GM19328 (cell line): Measurements from ENCODE around the gene GALNT18.

ENCODE experiments used
- ATAC-seq: cut with Tn5 transposase; IDR thresholded peaks from one replicate; pipeline ENCODE4 v1.9.1; 2021; ENCODE audit warnings: mild to moderate bottlenecking, moderate library complexity; ENCODE audit not compliant: unreplicated experiment

The GALNT18 gene

DNA sequence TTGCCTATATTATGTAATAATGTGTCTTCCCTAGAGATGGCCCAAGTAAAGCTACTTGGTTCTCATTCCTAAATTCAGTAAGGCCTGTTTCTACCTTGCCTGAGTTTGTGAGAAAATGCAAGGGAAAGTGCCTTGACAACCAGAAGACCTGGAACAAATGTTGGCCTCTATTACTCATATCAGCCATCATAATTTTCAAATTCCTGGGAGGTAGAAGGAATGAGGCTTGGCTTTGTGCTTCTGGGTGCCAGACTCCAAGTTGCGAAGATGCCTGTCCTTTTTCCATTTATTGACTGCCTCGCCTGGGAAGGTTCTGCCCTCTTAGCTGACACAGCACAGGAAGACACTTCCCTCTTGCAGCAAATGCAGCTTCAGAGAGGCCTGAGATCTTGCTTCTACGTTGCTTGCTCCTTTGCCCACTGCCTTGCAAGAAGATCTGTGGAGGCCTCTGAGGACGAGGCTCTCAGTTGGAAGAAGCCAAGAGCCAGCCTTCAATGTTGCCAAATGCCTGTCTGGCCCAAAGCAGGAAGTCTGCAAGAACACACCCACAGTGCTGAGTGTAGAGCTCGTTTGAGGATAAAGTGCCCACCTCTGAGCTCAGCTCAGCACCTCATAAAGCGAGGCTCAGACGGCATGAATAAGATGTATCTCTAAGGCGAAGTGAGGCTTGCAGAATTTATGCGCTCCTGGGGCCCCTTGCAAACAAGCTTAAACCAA is 120.1 kb downstream of the GALNT18 start:
- ATAC-seq, result no peak

DNA sequence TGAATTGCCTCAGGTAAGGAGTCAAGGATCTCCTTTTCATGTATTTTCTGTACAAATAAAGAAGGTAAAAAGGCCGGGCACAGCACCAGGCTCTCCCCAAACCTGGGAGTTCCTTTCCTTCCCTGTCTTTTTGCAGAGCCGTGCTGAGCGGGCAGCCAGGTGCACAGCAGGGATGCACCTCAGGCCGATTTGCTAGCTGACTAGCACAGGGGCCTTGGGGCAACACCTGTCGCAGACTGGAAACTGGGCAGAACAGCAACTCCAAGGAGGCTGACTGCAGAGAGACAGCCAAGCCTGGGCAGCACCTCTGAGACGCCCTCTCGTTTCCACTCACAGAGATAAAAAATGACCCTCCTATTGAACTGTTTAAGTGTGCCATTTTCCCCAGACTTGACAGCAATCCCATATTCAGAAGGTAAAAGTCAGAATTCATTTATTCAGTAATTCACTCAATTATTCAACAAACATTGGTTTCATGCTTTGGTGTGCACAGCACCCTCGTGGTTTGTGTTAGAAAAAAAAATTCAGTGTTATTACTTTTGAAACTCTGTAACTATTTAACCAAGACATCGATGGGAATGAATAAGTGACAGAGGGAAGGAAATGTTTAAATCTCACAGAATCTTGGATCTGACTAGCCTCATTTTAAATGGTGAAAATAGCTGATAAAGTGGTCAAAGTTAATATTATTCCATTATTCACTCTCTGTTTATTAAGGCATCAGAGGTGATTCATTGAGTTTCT is 120.9 kb downstream of the GALNT18 start:
- ATAC-seq, result no peak

DNA sequence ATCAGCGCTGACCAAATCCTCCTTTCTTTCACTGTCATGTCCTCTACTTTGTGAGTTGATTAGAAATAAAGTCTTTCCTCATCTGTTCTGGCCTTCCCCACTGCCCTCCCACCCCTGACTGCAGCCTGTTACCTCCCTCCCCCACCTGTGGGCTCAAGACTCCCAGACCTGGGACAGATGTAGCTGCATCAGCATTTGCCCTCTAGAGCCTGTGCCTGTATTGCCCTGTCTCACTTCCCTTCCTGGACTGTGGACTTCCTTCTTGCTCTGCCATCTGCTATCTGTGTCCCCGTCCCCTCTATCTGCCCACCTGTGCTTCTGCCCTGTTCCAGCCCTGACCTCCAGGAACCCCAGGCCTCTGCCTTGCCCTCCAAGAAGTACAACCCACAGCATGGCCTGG is 122.5 kb downstream of the GALNT18 start:
- ATAC-seq, result no peak

DNA sequence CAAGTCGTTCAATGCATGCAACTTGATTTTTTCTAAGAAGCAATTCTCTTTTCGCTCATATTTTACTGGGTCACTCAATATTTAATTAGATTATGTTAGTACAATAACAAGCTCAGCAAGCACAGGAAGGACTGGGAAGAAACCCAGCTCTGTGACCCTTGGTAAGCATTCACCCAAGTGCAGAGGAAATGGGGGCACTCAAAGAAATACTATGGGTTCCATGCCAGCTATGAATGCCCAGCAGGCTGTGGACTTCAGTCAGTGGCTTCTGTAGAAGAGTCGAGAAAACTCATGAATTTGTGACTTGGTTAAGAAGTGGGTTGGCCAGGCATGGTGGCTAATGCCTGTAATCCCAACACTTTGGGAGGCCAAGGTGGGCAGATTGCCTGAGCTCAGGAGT is 123.6 kb downstream of the GALNT18 start:
- no peak for ATAC-seq

DNA sequence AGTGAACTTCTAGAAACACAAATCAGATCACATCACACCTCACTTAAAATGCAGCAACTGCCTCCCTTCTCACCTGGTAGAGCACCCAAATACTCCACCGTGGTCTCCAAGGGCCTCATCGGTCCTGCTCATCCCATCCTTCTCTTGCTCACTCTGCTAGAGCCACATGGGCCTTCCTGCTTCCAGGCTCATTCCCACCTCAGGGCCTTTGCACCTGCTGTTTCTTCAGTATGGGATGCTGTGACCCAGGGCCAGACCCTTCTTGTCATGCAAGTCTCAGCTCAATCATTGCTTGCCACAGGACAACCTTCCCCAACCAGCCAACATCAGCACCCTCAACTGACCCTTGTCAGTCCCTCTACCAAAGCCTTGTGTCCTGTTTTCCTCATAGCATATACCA is 124.9 kb downstream of the GALNT18 start:
- ATAC-seq, result no peak

DNA sequence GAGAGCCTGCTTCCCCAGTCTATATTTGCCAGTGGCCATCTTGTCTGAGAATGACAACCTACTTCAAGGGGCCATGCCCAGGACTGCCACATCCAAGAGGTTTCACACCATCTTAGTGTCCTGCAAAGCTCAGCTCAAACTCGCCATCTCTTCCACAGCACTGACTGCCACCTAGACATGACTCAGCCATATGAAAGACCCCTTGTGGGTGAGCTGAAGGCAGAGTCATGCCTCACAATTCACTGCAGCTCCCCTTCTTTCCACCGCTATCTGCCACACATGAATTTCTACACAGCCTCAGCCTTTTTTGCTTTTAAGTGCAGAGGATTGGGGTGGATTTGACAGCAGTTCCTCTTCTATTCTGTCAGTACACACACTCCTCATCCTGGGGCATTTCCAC is 127.5 kb downstream of the GALNT18 start:
- no peak for ATAC-seq

DNA sequence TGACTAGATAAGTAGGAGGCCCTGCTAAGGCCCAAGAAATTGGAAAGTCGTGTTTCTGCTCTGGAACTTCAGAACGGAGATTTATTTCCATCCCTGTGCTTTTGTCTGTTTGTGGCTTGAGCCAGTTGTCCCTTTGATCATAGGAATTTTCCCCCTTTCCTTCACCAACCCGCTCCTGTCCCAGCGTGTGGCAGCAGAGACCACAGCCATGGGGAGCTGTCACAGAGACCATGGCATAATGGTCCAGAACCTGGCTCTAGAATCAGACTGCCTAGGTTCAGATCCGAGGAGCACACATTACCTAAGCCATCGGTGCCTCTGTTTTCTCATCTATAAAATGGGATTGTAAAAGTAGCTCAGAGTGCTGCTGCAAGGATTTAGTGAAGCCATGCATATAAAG is 128.1 kb downstream of the GALNT18 start:
- no peak for ATAC-seq

DNA sequence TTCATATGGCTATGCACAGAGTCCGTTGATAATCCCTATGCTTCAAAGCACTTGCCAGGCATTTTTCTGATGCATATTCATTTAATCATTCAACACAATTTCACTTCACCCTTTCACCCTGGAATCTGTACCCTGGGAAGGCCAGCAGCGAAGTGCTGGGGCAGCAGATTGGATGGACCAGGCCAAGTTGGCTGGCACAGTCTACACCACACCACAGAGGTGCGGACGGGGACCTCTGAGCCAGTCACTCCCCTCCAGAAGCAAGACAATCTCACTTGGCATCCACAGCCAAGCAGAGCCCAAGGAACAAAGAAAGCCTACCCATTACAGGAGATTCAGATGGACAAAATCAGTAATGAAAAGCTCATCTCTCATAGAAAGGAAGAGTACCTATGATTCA is 130.2 kb downstream of the GALNT18 start:
- ATAC-seq, result no peak

DNA sequence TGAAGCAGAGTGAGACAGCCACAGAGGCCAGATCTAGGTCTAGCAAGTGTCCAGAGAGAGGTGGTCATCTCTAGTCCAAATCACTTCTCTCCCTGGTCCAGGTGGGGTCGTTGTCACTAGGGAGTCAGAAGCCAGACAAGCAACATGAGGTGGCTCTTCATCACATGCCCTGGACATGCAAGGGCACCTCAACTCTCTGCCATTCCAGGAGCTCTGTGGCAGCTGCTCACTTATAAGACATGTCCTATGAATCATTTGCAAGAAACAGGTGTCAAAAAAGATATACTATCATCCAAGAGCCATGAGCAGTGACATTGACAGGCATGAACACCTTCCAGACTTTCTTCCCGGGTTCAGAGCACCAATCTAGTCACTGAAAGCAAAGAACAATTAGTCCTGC is 130.8 kb downstream of the GALNT18 start:
- ATAC-seq, result no peak

DNA sequence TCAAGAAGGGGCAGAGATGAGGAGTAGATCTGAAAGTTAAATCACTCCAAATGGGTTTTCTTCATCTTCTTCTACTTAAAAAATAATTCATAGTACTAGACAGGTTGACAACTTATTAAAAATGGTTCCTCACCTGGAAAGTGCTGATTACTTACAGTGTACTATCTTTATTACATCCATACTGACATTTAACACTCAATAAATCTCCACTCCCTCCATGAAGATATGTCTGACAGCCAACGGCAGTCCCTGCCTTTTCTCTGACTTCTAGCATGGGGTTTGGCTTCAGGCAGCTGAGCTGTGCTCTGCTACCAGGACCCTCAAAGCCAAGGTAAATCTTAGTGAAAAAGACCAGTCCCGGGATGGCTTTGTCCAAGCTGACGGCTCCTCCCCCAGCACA is 135.4 kb downstream of the GALNT18 start:
- no peak for ATAC-seq

DNA sequence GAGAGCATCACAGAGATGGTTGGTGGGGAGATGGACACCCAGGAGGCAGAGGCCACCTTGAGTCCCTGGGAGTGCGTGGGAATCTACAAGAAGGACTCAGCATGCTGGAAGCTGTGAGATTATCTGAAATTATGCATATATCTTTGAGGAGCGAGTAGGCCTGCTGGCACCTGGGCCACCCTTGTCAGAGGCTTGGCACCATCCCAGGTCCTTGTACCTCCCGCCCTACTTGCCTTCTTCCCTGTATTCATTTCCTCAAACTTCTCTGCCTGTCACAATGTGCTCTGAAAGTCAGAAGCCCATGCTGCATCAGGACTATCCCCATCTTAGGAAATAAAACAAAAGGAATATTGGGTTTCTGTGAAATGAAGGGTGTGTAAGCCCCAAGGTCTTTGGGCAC is 135.8 kb downstream of the GALNT18 start:
- no peak for ATAC-seq

DNA sequence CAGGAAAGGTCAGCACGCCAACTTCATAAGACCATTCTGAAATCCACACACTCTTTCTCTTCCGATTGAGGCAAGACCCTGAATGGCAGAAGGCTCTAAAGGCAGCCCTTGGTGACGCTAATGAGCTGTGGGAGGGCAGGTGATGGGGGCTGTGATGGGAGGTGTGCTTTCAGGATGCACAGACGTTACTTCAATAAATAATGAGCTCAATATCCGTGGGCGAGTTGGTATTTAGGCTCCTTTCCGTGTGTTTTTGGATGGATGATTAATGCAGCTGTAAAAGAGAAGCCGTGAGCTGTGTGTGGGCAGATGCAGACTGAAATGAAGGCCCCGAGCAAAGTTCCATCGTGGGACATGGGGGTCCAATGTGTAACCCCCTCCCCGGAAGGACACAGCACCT is 138.2 kb downstream of the GALNT18 start:
- ATAC-seq, result no peak

DNA sequence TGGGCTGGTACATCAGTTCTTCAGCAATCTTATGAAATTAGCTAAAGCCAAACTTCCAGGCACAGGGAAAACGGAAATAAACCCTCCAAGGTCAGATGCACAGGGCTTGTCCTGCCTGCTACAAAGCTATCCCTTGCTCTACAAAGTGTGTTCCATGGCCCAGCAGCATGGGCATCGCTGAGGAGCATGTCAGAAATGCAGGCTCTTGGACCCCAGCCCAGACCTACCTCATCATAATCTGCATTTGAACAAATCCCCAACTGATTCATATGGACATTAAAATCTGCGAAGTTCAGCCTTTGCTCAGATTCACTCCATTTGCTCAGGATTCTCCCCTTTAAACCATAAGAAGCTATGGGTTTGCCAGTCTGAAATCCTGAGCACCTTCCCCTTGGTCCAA is 139.1 kb downstream of the GALNT18 start:
- ATAC-seq, result no peak

DNA sequence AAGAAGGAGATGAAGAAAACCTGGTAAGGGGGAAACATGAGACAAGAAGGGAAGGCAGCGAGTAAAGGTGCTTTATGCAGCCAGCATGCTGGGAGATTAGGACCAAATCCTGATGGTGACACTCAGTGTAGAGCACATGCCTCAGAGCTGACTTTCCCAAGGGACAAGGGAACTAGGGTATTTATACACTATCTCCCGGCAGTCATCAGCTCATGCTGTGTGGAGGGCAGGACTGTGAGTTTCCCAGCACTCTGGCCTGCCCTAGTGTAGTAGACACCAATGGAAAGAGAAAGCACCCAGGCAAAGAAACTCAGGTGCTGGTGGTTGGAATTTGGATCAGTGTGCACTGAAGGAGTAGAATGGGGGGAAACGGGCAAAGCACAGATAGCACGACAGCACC is 140.4 kb downstream of the GALNT18 start:
- ATAC-seq, result no peak

DNA sequence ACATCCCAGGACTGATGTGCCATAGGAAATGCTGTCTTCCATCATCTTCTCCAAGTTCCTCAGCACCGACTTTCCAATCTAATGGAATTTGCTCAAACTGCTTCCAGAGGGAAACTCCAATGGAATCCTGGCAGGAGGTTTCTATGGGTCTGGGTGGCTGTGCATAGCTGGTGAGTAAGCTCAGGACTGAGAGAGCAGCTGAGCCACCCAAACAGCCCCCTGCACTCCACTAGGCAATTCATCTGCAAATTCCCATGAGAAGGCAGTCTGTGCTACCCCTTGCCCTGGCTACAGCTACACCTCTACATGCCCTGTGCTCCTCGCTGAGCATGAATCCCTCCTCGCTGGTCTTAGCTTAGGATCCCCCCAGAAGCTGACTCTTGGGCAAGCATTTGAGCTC is 140.8 kb downstream of the GALNT18 start:
- ATAC-seq, result no peak

DNA sequence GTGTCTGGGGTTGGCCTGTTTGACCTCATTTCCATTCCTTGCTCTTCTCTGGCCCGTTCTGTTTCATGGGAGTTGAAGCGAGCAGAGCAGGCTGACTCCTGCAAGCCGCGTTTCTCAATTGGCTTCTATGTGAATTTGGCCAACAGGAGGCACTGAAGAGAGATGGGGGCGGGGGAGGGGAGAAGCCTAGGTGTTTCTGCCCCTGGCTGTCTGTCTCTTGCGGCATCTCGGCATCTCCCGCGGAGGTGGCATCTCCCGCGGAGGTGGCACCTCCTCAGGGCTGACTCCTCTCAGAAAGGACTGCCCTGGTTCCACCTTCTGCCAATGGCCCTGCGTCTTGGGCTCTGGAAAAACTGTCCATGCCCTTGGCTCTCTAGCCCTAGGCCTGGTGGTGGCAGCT is 143.1 kb downstream of the GALNT18 start:
- no peak for ATAC-seq

DNA sequence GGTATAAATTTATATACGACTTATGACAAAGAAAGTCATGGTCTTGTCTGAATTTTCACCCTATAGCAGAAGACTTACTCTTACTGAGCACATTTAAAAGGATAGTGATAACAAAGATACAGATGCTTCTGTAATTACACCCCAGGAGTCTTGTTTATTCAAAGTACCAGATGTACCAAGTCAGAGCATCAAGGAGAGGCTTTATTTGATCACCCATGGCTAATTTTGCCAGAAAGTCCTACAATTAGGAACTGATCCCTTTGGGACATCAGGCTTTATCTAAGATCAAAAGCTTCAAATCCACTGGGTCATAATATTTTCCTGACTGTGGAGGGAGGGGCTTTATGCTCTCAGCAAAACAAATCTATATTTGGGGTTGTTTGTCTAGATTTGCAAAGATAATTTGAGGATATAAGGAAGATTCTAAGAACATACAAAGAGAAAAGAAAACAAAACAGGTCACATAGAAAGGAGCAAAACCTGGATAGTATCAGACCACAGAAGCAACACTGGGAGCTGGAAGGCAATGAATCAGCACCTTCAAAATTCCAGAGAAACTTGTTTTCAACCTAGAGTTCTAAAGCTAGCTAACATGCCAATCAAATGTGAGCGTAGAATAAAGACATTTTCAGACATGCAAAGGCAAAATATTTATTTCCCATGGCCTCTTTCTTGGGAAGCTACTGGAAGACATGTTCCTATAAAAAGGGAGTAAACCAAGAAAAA is 143.9 kb downstream of the GALNT18 start:
- ATAC-seq, result no peak

DNA sequence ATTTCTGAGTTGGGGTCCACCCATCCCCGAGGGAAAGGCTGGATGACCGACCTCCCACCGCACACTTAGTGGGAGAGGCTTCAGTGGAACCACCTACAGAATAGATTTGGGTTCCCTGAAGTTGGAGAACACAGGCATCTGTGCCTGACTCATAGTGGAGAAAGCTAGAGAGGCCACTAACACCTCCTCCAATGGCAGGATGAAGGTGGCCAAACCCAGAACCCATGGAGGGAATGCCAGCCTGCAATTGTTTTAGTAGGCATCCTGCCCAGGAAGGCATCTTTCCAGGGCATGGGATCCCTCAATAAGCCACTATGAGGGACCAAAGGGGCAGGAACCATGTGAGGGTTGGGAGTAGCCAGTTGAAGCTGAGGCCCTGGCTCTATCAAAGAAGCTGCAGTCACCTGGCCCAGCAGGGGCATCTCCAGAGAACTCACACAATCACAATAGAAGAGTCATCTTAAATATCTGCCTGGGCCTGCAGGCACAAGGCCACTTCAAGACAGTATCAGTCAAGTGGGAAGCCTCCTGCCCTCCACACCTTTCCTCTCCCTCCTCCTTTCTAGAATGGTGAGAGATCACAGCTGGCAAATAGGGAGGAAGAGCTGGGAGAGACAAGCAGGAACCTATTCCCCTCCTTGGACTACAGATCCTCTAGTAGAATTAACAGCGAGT is 144.7 kb downstream of the GALNT18 start:
- ATAC-seq, result no peak

DNA sequence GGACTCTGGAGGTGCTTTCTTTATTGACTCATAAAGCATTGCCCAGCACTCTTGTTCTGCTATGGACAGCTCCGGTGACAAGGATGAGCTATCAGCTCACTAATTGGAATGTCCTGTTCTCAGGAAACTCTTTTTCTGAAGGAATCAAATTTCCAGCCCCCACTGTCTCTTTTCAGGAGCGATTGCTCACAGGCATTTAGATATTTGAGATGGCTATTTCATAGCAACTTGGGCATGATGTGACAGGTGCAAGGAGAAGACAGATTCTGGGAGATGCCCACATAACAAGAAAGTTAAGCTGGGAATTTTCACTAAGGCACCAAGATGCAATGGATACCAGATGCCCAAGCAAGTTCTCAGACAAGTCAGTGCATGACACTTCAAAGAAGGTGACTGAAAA is 145.3 kb downstream of the GALNT18 start:
- no peak for ATAC-seq

DNA sequence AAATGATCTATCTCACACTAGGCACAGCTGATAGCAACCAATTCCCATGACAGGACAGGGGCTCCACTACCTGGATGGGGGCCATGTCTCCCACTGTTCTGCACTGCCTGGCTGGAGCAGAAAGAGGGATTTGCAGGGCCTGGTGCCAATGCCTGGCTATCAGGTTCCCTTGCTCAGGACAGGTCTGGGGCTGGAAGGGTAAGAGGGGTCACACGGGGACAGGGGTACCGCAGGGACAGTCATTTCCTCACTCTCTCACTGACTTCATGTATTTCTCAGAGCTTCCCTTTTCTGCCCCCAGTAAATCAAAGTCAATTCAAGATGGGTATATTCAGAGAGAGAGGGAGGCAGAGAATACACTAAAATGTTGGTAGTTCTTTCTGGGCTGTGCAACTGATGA is 149.7 kb downstream of the GALNT18 start:
- ATAC-seq, result no peak

DNA sequence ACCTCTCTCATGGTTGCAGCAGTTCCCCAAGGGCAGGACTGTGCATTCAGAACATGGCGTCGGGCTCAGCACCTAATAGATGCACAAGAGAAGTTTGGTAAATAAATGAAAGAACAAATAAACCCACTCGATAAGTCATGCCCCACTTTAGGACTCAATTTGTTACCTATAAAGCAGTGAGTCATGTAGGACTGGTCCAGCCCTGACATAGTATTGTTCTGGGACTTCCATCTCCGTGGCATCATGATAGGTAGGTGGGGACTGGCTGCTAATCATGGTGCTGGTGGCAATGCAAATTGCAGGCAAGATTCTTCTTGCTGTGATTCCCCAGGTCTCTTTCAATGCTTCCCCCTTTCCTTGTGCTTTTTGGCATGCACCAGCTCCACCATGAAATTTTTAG is 150.6 kb downstream of the GALNT18 start:
- no peak for ATAC-seq

DNA sequence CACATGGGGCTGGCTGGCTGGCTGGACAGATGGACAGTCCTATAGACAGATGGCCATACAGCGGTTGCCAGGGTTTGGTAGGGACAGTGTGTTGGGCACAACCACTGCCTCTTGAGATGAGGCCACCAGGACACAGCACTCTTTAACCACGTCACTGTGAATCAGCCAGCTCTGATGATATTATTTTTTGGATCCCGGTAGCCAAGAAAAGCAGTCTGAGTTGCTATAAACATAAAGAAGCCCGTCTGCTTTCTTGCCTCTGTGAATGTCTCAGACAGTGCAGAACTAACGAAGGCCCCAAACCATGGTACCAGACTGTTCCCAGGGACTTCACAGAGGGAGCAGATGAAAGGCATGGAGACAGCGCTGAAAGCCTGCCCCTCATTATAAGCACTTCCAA is 152.9 kb downstream of the GALNT18 start:
- no peak for ATAC-seq
